Fibroblast of gingiva (primary cell): ENCODE data around the gene CACNA1D.

Experiments
- DNase-seq: peaks from one replicate; pipeline ENCODE4 v3.0.0-alpha.2; 2011; ENCODE audit warnings: low read depth

Gene CACNA1D

DNA sequence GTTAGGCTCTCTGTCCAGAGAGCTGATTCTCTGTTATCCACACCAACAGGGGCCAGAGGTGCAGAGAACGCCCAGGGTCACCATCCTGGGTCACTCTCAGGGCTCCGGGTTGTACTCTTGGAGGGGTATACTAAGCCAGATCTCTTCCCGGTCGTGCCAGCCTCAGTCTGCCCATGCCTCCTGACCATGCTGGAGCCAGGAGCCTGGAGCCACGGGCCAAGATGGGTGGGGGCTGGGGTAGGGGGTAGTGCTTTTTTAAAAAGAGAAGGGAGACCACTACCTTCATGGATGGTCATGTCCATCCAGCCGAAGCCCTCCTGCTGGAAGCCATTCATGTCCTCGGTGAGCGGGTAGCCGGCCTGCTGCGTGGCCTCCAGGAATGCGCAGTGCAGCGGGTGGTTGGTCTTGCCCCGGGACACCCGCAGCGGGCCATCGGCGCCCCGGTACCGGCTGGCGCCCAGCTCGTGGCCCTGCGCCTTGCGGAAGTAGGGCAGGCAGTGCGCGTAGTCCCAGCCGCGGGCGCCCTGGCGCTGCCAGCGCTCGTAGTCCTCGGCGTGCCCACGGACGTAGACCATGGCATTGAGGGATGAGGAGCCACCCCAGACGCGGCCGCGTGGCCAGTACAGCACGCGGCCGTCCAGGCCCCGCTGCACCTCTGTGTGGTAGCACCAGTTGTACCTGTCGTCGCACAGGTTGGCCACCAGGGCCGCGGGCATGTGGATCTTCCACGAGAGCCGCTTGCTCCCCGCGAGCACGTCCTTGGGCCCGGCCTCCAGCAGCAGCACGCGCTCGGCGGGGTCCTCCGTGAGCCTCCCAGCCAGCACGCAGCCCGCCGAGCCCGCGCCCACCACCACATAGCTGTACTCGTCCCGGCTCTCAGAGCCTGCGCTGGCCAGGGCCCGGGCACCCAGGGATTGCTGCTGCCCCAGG is 328.9 kb downstream of the CACNA1D start:
- DNase-seq, result no peak

DNA sequence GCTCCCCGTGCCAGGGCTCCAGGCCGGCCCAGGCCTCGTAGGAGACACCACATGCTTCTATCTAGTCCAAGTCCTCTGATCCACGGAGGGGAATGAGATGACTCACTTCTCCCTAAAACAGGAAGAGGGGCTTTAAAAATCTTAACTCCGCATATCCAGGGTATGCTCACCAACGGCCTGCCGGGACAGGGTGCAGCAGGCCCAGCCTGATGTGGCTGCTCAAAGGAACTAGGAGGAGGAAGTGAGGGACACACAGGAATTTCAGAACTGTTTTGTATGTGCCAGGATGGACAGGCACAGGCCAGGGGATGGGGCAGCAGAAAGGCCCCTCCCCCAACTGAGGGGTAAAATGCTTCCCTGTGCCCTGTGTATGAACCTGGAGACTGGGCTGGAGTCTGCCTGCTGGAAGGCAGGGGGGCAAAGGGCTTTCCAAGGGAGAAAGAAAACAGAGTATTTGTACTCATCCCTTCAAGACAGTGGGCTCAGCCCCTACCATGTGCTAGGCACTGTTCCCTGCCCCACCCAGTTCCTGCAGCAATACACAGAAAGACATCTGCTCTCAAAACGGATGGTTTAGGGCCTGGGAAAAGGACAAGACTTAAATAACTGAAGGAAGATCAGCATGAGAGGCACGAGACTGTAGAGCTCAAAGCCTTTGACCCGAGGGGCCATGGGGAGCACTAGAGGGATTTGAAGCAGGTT is 329.7 kb downstream of the CACNA1D start:
- no peak for DNase-seq

DNA sequence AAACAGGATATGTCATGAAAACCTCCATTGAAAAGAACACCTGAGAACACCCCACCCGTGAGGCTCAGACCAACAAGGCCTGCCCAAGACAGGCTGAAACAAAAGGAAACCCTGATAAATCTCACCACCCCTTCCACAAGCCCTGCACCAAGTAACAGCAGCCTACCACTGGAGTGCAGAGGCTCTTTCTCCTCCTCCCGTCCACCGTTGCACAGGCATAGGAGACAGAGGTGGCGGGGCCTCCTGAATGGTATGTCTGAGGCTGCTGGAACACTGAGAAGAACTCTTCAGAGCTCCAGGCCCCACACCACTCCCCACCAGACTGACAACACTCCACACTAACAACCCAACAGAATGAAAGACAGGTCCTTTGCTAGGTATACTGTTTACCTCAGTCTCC is 330.4 kb downstream of the CACNA1D start:
- no peak for DNase-seq

DNA sequence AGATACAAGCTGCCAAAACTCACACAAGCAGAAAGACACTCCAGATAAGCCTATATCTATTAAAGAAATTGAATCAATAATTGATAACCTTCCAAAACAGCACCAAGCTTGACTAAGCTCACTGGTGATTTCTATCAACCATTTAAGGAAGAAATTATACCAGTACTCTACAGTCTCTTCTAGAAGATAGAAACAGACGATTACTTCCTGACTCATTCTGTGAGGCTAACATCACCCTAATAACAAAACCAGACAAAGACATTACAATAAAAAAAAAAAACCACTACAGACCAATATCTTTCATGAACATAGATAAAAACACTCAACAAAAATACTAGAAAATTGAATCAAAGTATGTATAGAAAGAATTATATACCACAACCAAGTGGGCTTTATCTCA is 331.6 kb downstream of the CACNA1D start:
- DNase-seq, result no peak

DNA sequence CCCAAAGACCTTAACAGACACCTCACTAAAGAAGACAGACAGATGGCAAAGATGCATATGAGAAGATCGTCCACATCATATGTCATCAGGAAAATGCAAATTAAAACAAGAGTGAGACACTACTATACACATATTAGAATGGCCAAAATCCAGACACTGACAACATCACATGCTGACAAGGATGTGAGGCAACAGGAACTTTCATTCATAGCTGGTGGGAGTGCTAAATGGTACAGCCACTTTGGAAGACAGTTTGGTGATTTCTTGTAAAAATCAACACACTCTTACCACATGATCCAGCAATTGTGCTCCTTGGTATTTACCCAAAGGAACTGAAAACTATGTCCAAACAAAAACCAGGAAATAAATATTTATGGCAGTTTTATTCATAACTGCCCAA is 334.2 kb downstream of the CACNA1D start:
- no peak for DNase-seq

DNA sequence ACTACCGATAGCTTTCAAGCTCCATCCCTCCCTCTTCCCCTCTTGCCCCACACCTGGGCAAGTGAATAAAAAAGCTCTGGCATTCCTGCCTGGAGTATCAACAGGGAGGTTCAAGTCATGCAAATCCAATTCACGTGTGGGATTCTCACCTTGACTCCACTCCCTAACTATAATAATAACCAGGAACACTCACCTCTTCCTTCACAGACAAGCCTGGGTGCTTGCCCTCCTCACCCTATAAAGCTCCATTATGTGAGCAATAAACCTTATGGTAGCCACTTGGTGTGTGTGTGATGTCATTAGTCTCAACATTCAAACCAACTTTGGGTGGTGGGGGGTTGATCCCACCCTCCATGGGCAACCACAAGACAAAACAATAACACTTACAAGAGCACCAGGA is 335.2 kb downstream of the CACNA1D start:
- DNase-seq, result no peak

DNA sequence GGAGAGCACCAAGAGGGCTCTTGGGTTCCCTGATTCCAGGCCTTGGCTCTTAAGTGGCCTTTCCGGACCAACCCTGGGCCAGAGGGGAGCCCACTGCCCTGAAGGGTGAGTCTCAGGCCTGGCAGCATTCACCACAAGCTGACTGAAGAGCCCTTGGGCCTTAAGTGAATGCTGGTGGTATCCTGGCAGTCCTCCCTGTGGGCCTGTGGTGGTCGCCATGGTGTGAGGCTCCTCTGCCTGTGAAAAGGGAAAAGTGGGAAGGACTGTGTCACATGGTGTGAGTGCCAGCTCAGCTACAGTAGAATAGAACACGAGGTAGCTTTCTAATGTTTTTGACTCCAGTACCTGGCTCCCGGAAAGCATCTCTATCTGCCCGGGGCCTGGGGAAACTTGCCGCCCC is 336.5 kb downstream of the CACNA1D start:
- no peak for DNase-seq

DNA sequence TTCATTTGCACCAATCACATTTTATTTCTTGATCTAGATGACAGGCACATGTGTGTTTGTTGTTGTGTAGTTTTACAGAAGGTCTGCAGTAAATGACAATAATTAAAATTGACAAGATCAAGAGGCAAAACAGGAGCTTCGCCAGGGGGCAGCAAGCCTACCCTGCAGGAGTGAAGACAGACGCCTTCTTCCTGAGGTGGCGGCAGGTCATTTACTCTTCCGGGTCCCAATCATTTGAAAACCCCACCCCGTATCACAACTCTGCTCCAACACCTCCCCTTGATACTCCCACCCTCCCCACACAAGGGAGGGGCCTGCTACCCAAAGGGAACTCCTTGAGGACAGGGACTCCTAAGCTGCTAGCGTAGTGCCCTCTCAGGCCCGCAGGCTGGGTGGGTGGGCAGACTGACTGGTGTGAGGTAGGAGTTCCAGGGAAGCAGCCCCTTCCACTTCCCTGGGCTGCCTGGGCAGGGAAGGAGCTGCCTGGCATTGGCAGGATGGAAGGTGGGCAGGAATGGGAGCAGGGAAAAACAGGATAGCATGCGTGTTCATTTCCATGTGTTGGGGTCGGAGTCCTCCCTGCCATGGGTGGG is 338.7 kb downstream of the CACNA1D start:
- no peak for DNase-seq

DNA sequence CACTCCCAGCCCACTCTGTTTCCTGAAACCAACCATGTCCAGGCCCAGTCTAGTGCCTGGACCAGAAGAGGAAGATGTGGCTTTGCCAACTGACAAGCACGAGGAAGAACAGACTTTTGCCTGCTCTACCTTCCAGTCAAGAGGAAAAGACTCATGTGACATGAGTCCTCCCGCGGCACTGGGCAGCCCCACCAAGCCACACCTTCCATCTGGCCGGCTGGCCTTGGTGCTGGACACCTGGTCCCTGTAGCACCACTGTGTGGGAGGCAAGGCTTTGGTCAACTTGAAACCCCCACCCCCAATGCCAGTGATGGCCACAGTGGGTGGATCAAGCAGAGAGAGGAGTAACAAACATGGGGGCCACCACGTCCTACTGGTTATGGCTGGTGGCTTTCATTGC is 339.3 kb downstream of the CACNA1D start:
- no peak for DNase-seq

DNA sequence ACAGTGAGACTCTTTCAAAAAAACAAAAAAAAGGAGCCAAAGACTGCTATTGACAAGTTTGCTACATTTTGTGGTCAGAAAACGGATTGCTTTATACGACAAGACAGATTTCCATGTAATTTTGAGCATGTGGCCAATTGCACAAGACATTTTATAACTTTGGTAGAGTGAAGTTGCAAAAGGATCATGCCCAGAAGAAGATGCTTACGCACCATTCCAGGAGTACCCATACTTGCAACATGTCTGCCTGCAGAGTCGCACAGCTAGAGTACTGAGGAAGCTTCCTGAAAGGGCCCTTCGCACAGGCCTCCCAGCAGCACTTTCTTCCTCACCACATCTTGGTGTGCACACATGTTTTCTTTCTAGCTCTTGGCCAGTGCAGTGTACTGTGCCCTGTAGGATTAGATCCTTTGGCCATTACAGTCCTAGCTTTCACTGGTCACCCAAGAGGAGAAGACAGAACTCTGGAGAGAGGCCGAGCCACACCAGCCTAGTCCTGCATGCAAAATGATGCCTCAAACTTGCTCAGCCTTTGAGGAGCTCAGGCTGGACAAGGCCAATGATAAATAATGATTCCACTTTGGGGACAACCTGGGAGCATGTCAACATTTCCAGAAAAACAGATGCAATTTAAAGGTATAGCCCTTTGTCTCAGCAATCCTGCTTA is 340.2 kb downstream of the CACNA1D start:
- DNase-seq, result no peak

DNA sequence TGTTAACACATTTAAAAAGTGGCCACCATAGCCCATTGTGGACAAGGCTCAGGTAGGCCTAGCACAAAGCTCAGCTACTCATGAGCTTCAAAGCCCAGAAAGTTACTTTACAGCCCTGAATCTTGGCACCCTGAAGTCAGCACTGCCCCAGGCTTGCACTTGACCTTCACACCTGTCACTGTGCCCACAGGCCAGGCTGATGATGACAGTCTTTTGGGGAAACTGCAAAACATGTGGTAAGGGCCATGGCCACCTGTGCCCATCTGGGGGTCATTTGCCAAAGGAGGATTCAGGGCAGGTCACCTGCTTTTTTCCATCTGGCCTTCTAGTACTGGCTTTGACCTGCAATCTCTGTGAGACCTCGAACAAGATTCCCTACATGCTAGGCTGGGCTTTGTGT is 340.8 kb downstream of the CACNA1D start:
- DNase-seq, result no peak

DNA sequence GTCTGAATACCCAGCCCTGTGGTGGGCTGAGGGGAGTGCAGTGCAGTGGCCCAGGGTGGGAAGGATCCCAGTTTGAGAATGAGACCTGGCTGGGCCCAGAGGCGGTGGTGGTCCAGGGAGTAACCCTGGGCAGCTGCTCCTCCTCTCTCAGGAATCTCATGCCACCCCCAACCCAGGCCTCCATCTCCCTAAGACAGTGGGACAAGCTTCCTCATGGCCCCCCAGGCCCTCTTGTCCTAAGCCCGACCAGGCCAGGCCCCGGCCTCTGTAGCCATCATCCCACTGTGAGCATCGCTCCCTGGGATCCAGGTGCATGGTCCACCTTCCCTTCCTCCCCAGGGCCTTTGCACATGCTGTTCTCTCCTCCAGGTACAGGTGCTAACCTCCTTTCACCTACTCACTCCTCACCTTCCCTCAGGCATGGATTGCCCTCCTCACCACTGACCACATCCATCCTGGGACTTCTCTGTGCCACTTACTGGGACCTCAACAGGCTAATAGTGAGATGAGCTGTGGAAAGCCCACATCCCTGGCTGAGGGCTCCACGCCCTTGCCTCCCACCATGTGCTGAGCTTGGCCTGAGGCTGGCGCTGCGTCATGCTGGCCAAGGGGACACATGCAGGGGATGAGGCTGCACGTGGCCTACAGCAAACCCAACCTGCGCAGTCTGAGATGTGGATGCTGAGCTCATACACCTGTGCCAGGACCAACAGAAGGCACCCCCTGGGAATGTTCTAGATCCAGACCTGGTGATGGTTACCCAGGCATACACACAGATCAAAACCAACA is 341.9 kb downstream of the CACNA1D start:
- DNase-seq, result no peak

DNA sequence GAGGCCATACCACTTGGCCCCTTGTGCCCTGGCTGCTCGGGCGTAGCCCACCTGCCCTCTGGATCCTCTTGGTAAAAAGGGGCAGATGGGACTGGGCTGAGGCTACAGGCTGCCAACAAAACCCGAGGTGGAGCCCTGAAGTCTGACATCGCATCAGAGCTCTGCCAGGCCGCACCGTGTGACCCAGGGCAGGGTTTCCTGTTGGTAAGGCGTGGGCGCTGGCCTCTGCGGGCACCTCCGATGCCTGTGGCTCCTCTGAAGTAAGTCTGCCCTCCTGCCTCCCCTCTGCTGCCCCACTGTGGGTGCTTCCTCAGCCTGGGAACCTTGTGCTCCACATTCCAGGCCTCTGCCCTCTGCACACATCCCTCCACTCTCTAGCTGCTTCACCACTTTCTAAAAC is 342.9 kb downstream of the CACNA1D start:
- DNase-seq, result no peak

DNA sequence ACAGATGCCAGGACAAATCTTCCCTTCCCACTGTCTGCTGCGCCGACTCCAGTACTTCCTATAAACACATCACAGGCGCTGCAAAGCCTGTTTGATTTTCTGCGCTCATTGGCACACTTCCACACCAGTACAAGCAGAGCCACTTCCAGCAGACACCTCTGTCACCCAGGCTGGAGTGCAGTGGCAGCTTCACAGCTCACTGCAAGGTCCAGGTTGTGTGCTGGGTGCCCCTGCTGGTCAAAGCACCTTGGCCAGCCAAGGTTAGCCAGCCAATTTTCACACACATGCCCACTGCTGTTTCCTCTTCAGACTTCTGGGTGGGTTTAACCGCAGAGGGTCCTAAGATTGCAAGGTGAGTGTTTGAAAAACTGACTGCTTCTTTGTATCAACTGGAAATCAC is 346.9 kb downstream of the CACNA1D start:
- DNase-seq, result no peak

DNA sequence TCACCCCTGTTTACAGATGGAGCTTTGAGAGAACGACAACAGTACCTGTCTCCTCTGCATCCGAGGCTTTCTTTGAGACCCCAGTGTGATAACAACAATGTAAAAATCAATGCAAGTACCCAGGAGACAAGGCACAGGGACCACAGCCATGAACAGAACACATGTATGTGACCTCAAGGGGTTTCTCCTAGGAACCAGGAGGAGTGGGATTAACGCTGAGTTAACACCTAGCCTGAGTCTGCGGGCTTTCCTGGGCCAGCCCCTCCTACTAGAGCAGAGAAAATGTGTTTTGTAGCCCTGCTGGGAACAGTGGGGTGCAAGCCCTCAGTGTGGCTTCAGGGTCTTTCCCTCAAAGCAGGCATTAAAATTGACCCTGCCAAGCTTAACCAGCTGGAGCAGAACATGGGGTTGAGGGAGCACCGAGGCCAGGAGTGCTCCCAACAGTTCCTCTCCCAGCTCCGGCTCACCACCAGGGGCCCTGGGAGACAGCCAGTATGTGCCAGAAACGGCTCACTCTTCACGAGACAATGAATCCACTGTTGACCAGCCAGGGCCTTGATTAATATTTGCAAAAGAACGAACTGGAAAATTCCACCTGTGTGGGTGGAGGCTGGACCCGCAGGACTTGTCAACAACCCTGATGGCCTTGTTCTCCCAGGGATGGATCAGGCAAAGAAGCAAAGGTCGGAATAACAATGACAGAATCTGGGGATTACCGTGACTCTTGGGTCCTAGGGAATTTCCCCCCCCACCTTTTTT is 348.2 kb downstream of the CACNA1D start:
- DNase-seq, result no peak

DNA sequence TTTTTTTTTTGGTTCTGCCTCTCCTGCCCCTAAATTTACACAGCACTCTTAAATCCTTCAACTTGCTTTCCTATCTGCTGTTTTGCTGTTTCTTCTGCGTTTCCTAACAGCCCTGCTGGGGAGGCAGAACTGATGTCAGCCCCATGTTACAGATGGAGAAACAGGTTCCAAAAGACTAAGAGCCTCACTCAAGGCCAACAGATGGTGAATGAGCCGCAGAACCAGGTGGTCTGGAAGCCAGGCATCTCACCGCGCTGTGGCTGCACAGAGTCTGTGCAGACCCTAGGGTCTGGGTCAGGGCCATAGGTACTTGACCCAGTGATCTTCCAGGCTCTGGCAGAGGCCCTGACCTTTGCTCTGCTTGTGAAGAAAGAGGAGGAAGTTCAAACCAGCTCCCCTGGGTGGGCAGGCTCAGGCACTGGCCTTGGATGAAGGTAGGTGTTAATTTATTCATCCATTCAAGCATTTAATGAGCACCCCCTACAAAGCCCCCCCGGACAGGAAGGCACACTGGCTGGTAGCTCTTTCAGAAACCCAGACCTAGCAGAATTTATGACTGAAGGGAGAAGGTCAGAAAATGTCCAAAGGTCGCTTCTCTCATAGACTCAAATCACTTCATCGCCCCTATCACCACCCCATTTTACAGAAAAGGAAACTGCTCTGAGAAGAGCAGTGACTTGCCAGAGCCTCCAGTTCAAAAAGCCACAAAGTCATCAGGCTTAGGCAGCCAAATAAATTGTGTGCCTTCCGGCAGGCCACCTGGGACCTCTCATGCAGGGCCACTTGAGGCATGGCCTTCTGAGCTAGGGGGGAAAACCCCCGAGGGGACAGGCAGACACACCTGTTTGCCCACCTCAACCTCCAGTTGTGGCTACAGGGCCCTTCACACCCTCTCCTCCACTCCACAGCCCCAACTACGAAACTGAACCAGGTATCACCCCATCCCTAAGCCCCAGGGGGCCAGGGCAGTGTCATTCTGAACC is 349.1 kb downstream of the CACNA1D start:
- no peak for DNase-seq

DNA sequence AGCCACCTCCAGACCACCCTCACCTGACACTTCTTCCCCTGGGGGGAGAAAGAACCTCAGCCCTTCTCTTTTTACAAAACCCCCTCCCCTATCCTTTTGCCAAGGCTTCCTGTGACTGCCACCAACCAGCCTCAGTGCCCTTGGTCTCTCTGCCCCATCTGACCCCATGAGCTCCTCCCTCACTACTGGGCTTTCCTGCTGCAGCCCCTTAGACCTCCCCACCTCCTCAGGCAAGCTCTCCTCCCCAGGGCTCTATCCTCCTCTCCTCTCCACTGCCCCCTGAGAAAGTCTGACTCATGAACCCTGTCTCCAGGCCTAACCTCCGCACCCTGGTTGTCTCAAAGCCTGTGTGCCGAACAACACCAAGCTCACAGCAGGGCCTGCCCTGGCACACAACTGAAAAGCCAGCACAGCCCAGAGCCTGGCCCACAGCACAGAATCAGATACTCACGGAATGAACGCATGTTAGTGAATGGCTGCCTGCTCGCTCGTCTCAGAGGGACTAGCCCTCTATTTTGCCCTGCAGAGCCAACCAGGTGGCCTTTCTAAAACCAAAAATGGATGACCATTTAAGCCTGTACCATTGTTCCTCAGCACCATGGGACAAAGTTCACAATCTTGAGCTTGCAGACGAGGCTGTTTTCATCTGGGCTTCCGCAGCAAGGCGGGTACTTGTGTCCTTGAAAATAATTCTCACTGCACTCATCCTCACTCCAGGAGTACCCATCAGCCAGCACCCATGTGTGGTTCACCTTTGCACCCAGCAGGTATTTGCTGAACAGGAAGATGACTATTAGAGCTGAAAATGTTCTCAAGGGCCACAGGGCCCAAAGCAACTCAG is 350.1 kb downstream of the CACNA1D start:
- DNase-seq, result no peak

DNA sequence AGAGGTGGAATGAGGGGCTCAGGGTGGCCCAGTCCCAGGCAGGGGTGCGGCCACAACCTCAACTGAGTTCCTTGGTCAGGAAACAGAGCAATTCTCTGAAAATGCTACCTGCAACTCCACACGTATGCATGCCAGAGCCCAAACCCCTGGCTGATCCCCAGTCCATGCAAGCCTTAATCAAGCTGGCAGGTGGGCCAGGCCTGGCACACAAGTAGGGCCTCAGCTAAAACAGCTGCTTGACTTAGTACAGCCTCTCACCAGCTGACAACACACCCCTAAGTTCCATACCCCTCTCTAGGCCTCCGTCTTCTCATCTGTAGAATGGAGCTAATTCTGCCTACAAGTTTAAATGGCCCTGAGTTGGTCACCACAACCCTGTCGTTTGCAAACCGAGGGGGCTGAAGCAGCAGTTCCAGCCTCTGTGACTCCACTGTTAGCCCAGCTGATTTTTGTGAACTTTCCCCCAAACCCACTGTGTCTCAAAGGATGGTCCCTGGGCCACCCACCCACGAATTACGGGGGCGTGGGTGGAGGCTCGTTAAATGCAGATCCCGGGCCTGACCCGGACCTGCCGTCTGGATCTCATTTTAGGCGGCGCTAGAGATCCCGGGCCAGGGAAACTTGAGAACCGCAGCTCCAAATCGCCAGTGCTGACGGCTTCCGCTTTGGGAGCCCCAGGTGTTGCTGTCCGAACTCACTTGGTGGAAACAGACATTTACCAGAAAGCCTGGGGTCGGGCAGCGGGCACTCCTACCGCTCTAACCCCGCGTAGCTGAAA is 350.9 kb downstream of the CACNA1D start:
- DNase-seq, result peak; percentile 16
